Psoas muscle (tissue), 8 donors: Measurements from ENCODE around the gene LTC4S. TPM values are rescaled to one million over a fixed set of nuclear protein-coding genes. Genes with fewer than 3 reads are reported as not detected.
A peak's percentile ranks its signal among the peaks of the same experiment; 100 is the strongest.

Experiments
- ATAC-seq, 4 donors: fragments of 200-7000 bp; cut with Tn5 transposase; one replicate each; pipeline ENCODE4 v1.9.1; 2020; ENCODE audit warnings: moderate library complexity in 3 of 4, mild to moderate bottlenecking in 2 of 4
- DNase-seq, 2 donors: peaks; one replicate each; pipeline ENCODE4 v3.0.0-alpha.2; 2020
- H3K27ac ChIP-seq: fragments of 200-600 bp; one replicate; pipeline ENCODE4 v1.8.0; 2022
- H3K27me3 ChIP-seq, 3 donors: fragments of 200-600 bp in 1 of 3; one replicate each; pipeline versions ENCODE4 v1.6.1 to v1.8.0; 2013 to 2022; ENCODE audit warnings: low read length in 2 of 3, mild to moderate bottlenecking in 2 of 3, moderate library complexity in 1 of 3; ENCODE audit not compliant: insufficient read depth in 3 of 3
- H3K36me3 ChIP-seq, 2 donors: fragments of 200-600 bp in 1 of 2; one replicate each; pipeline versions ENCODE4 v1.6.1 to v1.8.0; 2013 to 2022; ENCODE audit warnings: low read depth in 1 of 2, mild to moderate bottlenecking in 1 of 2, moderate library complexity in 1 of 2; ENCODE audit not compliant: insufficient read depth in 1 of 2
- H3K4me1 ChIP-seq: fragments of 200-600 bp; one replicate; pipeline ENCODE4 v1.8.0; 2022
- H3K4me3 ChIP-seq: fragments of 200-600 bp; one replicate; pipeline ENCODE4 v1.8.0; 2022; ENCODE audit warnings: mild to moderate bottlenecking
- H3K9me3 ChIP-seq: fragments of 200-600 bp; one replicate; pipeline ENCODE4 v1.8.0; 2022
- CTCF ChIP-seq: fragments of 200-600 bp; IDR thresholded peaks from one replicate; pipeline ENCODE4 v1.8.0; 2022; ENCODE audit warnings: antibody characterized with exemption
- WGBS, 3 donors: extraction: QIAGEN DNeasy Blood & Tissue Kit; methylation state at CpG; one replicate each; pipeline versions ENCODE4 v1.1.6 to v1.1.7; 2013; 5-methylcytosine and 5-hydroxymethylcytosine counted together
- intact Hi-C, 2 donors: fragments of 100-400 bp; cut with DNase I; formaldehyde crosslinking; loops; one replicate each; pipeline versions ENCODE4 v1.11.0 to v1.14.2; 2022
- polyA plus RNA-seq, 3 donors: library from polyadenylated mRNA; stranded (reverse); fragments of 200-250 nt; gene quantifications; one replicate each; pipeline ENCODE4 v1.2.3, GENCODE V29; 2013
- total RNA-seq, 4 donors: library from RNA; stranded (reverse); fragmentation: NEBNext Ultra II Directional in 2 of 4; extraction: Animal tissue kit (Norgen Biotek cat#: 25700) in 2 of 4; gene quantifications; one replicate each; pipeline versions ENCODE4 v1.2.1 to v1.2.4, GENCODE V29; 2021 to 2023
- donor health status: healthy with polysubstance abuse.
- donor health status: DM: no; HTN: no; CAD: no; lungs with moderate emphysema.
- donor health status: Bipolar disorder and iron deficiency.
- donor health status: healthy.
- donor health status: DM: yes; HTN: yes; CAD: no.
- donor health status: DM: no; HTN: no; CAD: no.
- donor health status: DM: no; HTN: no; CAD: no.
- donor health status: DM: yes; HTN: yes; CAD: no.

LTC4S gene
- total and polyA plus RNA-seq, 7 donors = 1.5 to 6.7 (median 2.2) TPM

GRCh38 chr5:179837076-179838011 is 43.6 kb downstream of the LTC4S start:
- Histone ChIP-seq H3K4me3 (no peak overlapping the region), H3K27ac (peak overlapping the region; percentile 76), H3K4me1 (peaks cover 38% of the 10 kb centered on the region), H3K36me3 (peaks cover 11 to 60% of the 10 kb centered on the region in 2 donors), H3K27me3 (no peaks in the 10 kb centered on the region), H3K9me3 (no peaks in the 10 kb centered on the region)
- ATAC-seq = no peak
- intact Hi-C loops = no loop called here
- 79 to 85% (median 81%) methylated on average over 15 of the region's 15 CpGs for WGBS, 3 donors
- no peak for DNase-seq
- no peak for TF ChIP-seq CTCF

GRCh38 chr5:179839328-179840256 is 45.8 kb downstream of the LTC4S start:
- TF ChIP-seq CTCF = no peak
- Histone ChIP-seq H3K9me3 (no peaks in the 10 kb centered on the region), H3K27ac (peak overlapping the region; percentile 76), H3K4me1 (peaks cover 28% of the 10 kb centered on the region), H3K4me3 (no peak overlapping the region), H3K27me3 (no peaks in the 10 kb centered on the region), H3K36me3 (peaks cover 4 to 55% of the 10 kb centered on the region in 2 donors)
- DNase-seq = peak; percentile 60 to 78
- WGBS, 3 donors = 38 to 52% (median 40%) methylated on average over 16 of the region's 16 CpGs
- intact Hi-C loops = no loop called here
- peak; percentile 55 to 71 (median 66) for ATAC-seq

- intact Hi-C loops = no loop called here
- 86 to 94% (median 89%) methylated on average over 11 of the region's 11 CpGs for WGBS, 3 donors
- peak; percentile 1 to 16 (median 4) for ATAC-seq
- H3K27ac ChIP-seq = peak overlapping the region; percentile 76
- no peak for DNase-seq
- H3K36me3 ChIP-seq = peaks cover 4 to 50% of the 10 kb centered on the region in 2 donors
- no peak overlapping the region for H3K4me3 ChIP-seq
- no peak for TF ChIP-seq CTCF
- H3K4me1 ChIP-seq = peaks cover 28% of the 10 kb centered on the region
- no peaks in the 10 kb centered on the region for H3K9me3 ChIP-seq
- H3K27me3 ChIP-seq = no peaks in the 10 kb centered on the region
Measured at GRCh38 chr5:179840321-179840720, 46.5 kb downstream of the LTC4S start.

GRCh38 chr5:179840766-179841165 is 47.0 kb downstream of the LTC4S start:
- H3K27me3 ChIP-seq = no peaks in the 10 kb centered on the region
- H3K9me3 ChIP-seq = no peaks in the 10 kb centered on the region
- ATAC-seq (peak; percentile 22 to 34 (median 28)), DNase-seq (peak in 1 of 2 donors; percentile 70)
- 59 to 82% (median 62%) methylated on average over 17 of the region's 17 CpGs for WGBS, 3 donors
- peaks cover 28% of the 10 kb centered on the region for H3K4me1 ChIP-seq
- TF ChIP-seq CTCF = no peak
- H3K27ac ChIP-seq = peak overlapping the region; percentile 76
- no peak overlapping the region for H3K4me3 ChIP-seq
- intact Hi-C loops = no loop called here
- H3K36me3 ChIP-seq = peaks cover 4 to 50% of the 10 kb centered on the region in 2 donors
